ENCODE data around the gene BCL10.

DNA sequence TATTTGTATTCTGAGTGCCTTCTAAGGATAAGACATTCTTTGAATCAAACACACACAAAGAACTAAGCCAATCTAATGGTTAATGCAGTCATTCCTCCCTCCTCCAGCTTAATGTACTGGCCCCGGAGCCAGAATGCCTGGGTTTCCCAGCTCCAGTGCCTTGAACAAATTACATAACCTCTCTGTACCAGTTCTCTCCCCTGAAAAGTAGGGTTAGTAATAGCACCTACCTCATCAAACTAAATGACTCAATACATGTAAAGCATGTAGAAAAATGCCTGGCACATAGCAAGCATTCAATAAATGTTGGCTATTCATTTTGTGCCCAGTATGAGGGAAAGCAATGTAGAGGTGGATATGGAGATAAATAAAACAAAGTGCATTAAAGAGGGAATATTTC, 31.0 kb downstream of the BCL10 start:
- TF ChIP-seq POLR2A (IDR thresholded peaks at IDR 0.05) = no peak
- TF ChIP-seq, protein P1, sequence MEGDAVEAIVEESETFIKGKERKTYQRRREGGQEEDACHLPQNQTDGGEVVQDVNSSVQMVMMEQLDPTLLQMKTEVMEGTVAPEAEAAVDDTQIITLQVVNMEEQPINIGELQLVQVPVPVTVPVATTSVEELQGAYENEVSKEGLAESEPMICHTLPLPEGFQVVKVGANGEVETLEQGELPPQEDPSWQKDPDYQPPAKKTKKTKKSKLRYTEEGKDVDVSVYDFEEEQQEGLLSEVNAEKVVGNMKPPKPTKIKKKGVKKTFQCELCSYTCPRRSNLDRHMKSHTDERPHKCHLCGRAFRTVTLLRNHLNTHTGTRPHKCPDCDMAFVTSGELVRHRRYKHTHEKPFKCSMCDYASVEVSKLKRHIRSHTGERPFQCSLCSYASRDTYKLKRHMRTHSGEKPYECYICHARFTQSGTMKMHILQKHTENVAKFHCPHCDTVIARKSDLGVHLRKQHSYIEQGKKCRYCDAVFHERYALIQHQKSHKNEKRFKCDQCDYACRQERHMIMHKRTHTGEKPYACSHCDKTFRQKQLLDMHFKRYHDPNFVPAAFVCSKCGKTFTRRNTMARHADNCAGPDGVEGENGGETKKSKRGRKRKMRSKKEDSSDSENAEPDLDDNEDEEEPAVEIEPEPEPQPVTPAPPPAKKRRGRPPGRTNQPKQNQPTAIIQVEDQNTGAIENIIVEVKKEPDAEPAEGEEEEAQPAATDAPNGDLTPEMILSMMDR (IDR thresholded peaks at IDR 0.05) = no peak
